ENCODE data around the gene OR7C2.

DNA sequence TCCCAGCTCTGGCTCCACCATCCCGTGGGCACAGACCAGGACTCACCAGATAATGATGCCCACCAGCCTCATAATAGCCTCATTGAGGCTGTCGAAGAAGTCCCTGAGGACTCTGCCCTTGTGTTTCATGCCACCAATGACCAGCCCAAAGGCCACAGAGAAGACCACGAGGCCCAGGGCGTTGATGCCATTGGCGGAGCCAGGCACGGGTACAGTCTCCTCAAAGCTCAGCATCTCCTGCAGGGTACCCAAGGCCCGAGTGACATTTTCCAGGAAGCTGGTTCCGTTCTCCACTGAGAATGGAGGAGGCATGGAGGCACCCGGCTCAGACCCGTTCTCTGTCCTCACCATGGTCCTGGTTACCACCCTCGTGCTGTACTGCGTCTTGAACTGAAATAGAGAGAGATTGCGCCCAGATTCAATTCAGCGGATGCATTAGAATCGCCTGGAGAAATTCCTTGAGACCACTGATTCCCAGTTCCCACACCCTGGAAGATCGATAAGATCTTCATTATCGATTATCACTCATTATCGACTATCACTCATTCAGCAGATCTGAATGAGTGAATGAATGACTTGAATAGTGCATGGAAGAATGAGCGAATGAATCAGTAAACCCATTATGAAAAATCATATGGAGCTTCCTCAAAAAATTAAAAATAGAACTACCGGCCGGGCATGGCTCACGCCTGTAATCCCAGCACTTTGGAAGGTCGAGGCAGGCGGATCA, 20.8 kb downstream of the OR7C2 start:
- TF ChIP-seq, protein P1, sequence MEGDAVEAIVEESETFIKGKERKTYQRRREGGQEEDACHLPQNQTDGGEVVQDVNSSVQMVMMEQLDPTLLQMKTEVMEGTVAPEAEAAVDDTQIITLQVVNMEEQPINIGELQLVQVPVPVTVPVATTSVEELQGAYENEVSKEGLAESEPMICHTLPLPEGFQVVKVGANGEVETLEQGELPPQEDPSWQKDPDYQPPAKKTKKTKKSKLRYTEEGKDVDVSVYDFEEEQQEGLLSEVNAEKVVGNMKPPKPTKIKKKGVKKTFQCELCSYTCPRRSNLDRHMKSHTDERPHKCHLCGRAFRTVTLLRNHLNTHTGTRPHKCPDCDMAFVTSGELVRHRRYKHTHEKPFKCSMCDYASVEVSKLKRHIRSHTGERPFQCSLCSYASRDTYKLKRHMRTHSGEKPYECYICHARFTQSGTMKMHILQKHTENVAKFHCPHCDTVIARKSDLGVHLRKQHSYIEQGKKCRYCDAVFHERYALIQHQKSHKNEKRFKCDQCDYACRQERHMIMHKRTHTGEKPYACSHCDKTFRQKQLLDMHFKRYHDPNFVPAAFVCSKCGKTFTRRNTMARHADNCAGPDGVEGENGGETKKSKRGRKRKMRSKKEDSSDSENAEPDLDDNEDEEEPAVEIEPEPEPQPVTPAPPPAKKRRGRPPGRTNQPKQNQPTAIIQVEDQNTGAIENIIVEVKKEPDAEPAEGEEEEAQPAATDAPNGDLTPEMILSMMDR (IDR thresholded peaks at IDR 0.05): no peak
- TF ChIP-seq ZFX (IDR thresholded peaks at IDR 0.05; ENCODE audit: borderline replicate concordance): no peak
